H1 (cell line): ENCODE data around the gene TTBK1. TPM values are rescaled to one million over a fixed set of nuclear protein-coding genes. Genes with fewer than 3 reads are reported as not detected.

Experiments used
- BACH1 ChIP-seq: IDR thresholded peaks from 2 replicates; pipeline ENCODE4 v1.6.1; 2012; ENCODE audit warnings: low read length, improper control_type of control experiment
- CHD7 ChIP-seq: fragments of 300-600 bp; sonication (generic); IDR thresholded peaks from 2 replicates; pipeline ENCODE4 v1.7.1; 2012; ENCODE audit warnings: low read length, moderate library complexity, mild to moderate bottlenecking, inconsistent platforms; ENCODE audit not compliant: insufficient replicate concordance
- NANOG ChIP-seq: IDR thresholded peaks from 2 replicates; pipeline ENCODE4 v1.6.1; 2011; ENCODE audit warnings: low read length, low read depth, mild to moderate bottlenecking, inconsistent platforms; ENCODE audit not compliant: insufficient read depth, poor library complexity, severe bottlenecking
- NRF1 ChIP-seq: IDR thresholded peaks from 2 replicates; pipeline ENCODE4 v1.6.1; 2011; ENCODE audit warnings: mild to moderate bottlenecking, low read depth, low read length, improper control_type of control experiment
- PHF8 ChIP-seq: fragments of 200-600 bp; sonication (generic); conservative IDR thresholded peaks from 2 replicates; pipeline ENCODE4 v1.7.1; 2012; ENCODE audit warnings: low read depth, mild to moderate bottlenecking, inconsistent platforms, low read length, moderate library complexity
- USF2 ChIP-seq: IDR thresholded peaks from 2 replicates; pipeline ENCODE4 v1.6.1; 2011; ENCODE audit warnings: low read length, improper control_type of control experiment
- polyA plus RNA-seq, 7 experiments: library from polyadenylated mRNA; depleted of rRNA in 3 of 7; stranded (reverse) in 5 of 7; unstranded in 2 of 7; fragments of >200 nt in 5 of 7; fragments of 200-250 nt in 2 of 7; gene quantifications; 1 replicate in 5 of 7; 2 replicates in 1 of 7; 4 replicates in 1 of 7; pipeline versions ENCODE4 v1.2.1 to v1.2.3, GENCODE V29; 2011 to 2013; ENCODE audit warnings: missing spikeins in 2 of 7, mixed read lengths in 2 of 7
- total RNA-seq: library from RNA; stranded (reverse); fragmentation: NEBNext Ultra II Directional; extraction: Animal tissue kit (Norgen Biotek cat#: 25700); gene quantifications from 2 replicates; pipeline ENCODE4 v1.2.1, GENCODE V29; 2021
- TF ChIP-seq, protein P1 (sequence below): IDR thresholded peaks from 2 replicates; pipeline ENCODE4 v1.6.1; 2012; ENCODE audit warnings: inconsistent platforms

Gene TTBK1
- total and polyA plus RNA-seq, 2 of the 8 experiments (the other 6 are each of a cell fraction or from before 2014, with no cell fraction given) = 0.53 to 1.6 TPM

GRCh38 chr6:43297644-43298564 is 54.6 kb downstream of the TTBK1 start, which contains the start of gene SLC22A7 (continued):
- no peak for TF ChIP-seq NANOG
- TF ChIP-seq NRF1 = no peak
- TF ChIP-seq PHF8 = no peak
- TF ChIP-seq CHD7 = no peak
- TF ChIP-seq, protein P1, sequence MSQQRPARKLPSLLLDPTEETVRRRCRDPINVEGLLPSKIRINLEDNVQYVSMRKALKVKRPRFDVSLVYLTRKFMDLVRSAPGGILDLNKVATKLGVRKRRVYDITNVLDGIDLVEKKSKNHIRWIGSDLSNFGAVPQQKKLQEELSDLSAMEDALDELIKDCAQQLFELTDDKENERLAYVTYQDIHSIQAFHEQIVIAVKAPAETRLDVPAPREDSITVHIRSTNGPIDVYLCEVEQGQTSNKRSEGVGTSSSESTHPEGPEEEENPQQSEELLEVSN = no peak
- no peak for TF ChIP-seq BACH1
- TF ChIP-seq USF2 = no peak
- TF ChIP-seq, all 59 proteins: peak for 0
